Stomach smooth muscle (tissue), 2 donors: ENCODE measurements around the gene LAMB3.
A peak's percentile ranks its signal among the peaks of the same experiment; 100 is the strongest.

Source experiments
- H3K27ac ChIP-seq: one replicate; pipeline ENCODE4 v1.7.0; 2013; ENCODE audit warnings: mild to moderate bottlenecking, low read length, inconsistent platforms
- H3K27me3 ChIP-seq, 2 donors: one replicate each; pipeline ENCODE4 v1.7.0; 2013; ENCODE audit warnings: low read length in 2 of 2; ENCODE audit not compliant: insufficient read depth in 2 of 2, control insufficient read depth in 1 of 2
- H3K36me3 ChIP-seq, 2 donors: one replicate each; pipeline ENCODE4 v1.7.0; 2013; ENCODE audit warnings: low read length in 2 of 2; ENCODE audit not compliant: control insufficient read depth in 2 of 2, insufficient read depth in 2 of 2
- H3K4me1 ChIP-seq: one replicate; pipeline ENCODE4 v1.7.0; 2013; ENCODE audit warnings: low read length; ENCODE audit not compliant: control insufficient read depth, insufficient read depth
- H3K4me3 ChIP-seq, 2 donors: one replicate each; pipeline ENCODE4 v1.7.0; 2013; ENCODE audit warnings: low read length in 2 of 2
- H3K9ac ChIP-seq, 2 donors: one replicate each; pipeline ENCODE4 v1.7.0; 2013; ENCODE audit warnings: low read length in 2 of 2, mild to moderate bottlenecking in 1 of 2
- H3K9me3 ChIP-seq, 2 donors: one replicate each; pipeline ENCODE4 v1.7.0; 2013; ENCODE audit warnings: low read length in 2 of 2; ENCODE audit not compliant: control insufficient read depth in 2 of 2
- donor health status: healthy.
- donor health status: Pancreatic carcinoma.

Gene LAMB3

DNA sequence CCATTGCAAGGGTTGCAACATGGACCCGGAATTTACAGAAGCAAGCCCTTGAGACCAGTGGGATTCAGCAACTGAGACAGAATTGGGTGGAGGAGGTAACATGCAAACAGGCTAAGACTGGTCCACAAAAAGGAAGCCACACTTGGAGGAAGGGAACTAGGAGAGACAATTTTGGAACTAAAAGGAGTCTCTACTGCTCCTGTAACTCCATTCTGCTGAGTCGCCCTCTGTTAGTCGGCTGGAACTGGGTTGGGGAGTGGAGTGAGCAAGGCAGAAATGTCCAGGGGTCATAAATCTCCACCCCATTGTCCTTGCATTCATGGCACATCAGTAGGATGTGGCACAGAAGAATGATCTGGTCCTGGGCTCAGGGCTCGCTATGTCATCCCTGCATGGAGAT, 5.1 kb downstream of the LAMB3 start:
- no peak overlapping the region for H3K4me3 ChIP-seq
- H3K27me3 ChIP-seq = no peaks in the 10 kb centered on the region
- H3K36me3 ChIP-seq = no peaks in the 10 kb centered on the region
- H3K9ac ChIP-seq = no peak overlapping the region
- H3K4me1 ChIP-seq = peaks cover 48% of the 10 kb centered on the region
- H3K27ac ChIP-seq = no peak overlapping the region
- H3K9me3 ChIP-seq = no peaks in the 10 kb centered on the region

DNA sequence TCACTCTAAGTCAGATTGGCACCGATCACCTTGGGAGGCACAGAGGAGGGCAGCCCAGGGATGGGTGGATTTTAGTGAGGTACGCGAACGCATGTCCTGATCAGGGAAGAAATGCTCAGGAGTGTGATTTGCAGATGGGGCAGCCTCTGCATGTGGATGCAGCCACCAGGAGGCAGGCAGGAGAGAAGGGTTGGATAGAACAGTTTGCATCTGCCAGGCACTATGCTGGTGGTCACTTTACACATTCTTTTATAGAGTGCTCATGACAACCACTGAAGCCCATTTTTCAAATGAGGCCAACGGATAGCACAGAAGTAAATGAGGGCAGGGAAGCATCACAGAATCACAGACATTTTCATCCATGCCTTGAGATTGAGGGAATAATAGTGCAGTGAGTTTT, 5.7 kb downstream of the LAMB3 start:
- no peaks in the 10 kb centered on the region for H3K9me3 ChIP-seq
- no peaks in the 10 kb centered on the region for H3K27me3 ChIP-seq
- no peak overlapping the region for H3K4me3 ChIP-seq
- H3K4me1 ChIP-seq = peaks cover 53% of the 10 kb centered on the region
- H3K9ac ChIP-seq = no peak overlapping the region
- H3K36me3 ChIP-seq = no peaks in the 10 kb centered on the region
- H3K27ac ChIP-seq = no peak overlapping the region

DNA sequence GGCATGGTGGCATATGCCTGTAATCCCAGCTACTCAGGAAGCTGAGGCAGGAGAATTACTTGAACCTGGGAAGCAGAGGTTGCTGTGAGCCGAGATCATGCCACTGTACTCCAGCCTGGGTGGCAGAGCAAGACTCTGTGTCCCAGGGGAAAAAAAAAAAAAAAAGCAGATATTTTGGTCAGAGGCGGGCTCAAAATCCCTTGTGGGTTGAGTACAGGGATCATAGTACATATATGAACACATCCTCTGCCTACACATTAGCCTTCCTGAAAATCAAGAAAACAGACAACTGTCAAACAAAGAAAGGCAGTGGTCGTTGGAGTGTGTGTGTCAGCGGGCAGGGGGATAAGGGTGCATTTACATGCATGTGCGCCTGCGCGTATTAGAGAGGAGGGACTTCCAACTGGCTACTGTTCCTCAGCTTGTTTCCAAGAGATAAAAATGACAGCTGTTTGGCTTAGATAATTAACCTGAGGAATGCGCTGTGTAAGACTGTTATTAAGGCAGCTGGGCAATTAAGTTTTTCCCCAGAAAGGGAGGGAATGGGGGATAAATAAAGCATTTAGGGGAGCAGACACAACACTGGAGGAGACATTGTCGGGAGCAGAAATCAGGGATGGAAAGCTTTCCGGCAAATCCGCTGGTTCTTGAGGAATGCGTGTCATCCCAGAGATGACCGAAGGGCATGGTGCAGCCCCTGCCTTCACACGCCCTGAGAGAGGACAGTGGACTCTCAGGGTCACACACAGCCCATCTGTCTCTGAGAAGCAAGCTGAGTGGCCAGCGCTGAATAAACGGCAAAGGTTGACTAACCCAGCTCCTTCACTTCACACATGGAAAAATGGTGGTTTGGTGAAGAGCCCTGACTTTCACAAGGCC, 6.4 kb downstream of the LAMB3 start:
- no peak overlapping the region for H3K4me3 ChIP-seq
- no peak overlapping the region for H3K27ac ChIP-seq
- no peaks in the 10 kb centered on the region for H3K36me3 ChIP-seq
- peaks cover 53% of the 10 kb centered on the region for H3K4me1 ChIP-seq
- H3K9ac ChIP-seq = no peak overlapping the region
- no peaks in the 10 kb centered on the region for H3K9me3 ChIP-seq
- no peaks in the 10 kb centered on the region for H3K27me3 ChIP-seq

DNA sequence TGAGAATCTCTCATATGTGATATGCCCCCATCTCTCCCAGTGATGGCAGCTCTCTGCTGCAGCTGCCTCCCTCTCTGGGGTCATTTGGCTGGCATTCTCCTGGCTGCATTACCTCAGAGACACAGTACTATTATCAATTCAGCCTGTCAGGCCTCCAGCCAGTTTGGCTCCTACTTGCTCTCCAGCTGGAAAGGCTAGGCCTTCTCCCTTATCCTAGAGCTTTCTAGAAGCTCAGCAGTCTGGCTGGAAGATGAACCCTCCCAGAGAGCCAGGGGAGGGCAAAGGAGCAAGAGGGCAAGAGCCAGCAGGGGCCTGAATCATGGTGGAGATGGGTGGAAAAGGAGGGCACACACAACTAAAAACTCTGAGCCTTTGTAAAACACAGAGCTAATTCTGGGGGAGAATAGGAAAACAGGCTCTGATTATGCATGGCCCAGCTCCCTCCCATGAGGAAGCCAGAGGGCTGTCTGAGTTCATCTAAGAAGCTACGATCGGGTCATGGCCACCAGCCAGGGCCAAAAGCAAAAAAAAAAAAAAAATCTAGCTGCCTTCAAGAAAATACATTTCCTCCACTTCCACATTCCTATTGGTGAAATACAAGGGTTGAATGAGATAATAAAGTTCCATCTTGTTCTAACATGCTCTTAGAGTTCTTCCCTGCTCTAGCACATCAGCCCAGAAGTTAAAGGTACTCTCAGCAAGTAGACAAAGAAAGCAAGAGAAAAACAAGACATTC, 8.8 kb downstream of the LAMB3 start:
- Histone ChIP-seq H3K9ac (no peak overlapping the region), H3K4me3 (peak overlapping the region in 1 of 2 donors; percentile 0), H3K27ac (peak overlapping the region; percentile 66), H3K27me3 (no peaks in the 10 kb centered on the region), H3K36me3 (no peaks in the 10 kb centered on the region), H3K9me3 (no peaks in the 10 kb centered on the region), H3K4me1 (peaks cover 42% of the 10 kb centered on the region)

DNA sequence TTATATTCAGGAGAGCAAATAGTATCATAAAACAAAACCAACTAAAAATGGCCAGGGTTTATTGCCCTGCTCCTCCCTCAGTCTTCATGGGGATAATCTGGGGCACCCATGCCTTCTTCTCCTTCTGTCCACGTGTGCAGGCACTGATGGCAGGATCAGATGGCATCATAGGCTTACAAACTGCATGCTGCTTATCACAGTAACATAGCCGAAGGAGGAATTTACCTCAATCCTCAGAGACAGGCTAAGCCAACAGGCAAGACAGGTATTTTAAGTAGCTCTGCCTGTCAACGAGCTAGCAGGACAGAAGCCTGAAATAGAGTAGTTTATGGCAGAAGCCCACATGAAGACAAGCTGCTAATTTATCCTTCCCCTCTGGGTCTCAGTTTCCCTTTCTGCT, 9.4 kb downstream of the LAMB3 start:
- H3K4me3 ChIP-seq = peak overlapping the region in 1 of 2 donors; percentile 0
- H3K4me1 ChIP-seq = peaks cover 37% of the 10 kb centered on the region
- no peaks in the 10 kb centered on the region for H3K36me3 ChIP-seq
- peak overlapping the region; percentile 66 for H3K27ac ChIP-seq
- no peaks in the 10 kb centered on the region for H3K9me3 ChIP-seq
- no peak overlapping the region for H3K9ac ChIP-seq
- no peaks in the 10 kb centered on the region for H3K27me3 ChIP-seq

DNA sequence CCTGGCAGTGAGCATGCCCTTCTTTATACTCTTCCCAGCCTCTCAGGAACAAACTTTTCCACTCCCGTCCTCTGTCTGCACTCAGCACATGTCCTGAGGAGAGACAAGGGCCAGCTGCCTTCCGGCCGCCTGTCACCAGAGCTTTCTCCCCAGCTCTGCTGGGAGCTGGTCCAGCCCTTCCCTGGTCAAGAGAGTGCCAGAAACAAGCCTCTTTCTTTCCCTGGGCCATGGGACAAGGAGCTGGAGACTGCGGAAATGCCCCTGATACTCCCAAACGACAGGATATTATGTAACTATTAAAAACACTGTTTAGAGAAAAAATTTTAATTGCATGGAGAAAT, 10.4 kb downstream of the LAMB3 start:
- peak overlapping the region in 1 of 2 donors; percentile 40 for H3K4me3 ChIP-seq
- peak overlapping the region; percentile 83 for H3K27ac ChIP-seq
- peak overlapping the region in 1 of 2 donors; percentile 62 for H3K9ac ChIP-seq
- peaks cover 35% of the 10 kb centered on the region for H3K4me1 ChIP-seq
- H3K27me3 ChIP-seq = no peaks in the 10 kb centered on the region
- no peaks in the 10 kb centered on the region for H3K9me3 ChIP-seq
- no peaks in the 10 kb centered on the region for H3K36me3 ChIP-seq

DNA sequence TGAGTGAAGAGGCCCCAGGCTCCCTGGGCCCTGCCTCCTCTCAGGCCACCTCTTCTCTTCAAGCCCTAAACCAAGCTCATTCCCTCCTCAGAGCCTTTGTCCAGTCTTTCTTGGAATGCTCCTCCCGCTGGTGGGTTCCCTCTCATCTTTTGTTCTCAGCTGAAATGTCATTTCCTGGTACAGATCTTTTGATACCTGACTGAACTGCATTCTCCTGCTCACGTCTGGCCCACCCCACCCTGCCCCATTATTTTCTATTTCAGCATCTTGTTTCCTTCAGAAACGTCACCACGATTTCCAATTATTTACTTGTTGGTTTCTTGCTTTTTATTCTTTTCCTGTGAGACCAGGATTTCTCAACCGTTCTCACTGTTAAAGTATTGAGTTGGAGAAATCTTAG, 16.4 kb downstream of the LAMB3 start:
- H3K27me3 ChIP-seq = no peaks in the 10 kb centered on the region
- no peak overlapping the region for H3K4me3 ChIP-seq
- H3K9ac ChIP-seq = no peak overlapping the region
- H3K36me3 ChIP-seq = no peaks in the 10 kb centered on the region
- no peak overlapping the region for H3K27ac ChIP-seq
- no peaks in the 10 kb centered on the region for H3K4me1 ChIP-seq
- no peaks in the 10 kb centered on the region for H3K9me3 ChIP-seq

DNA sequence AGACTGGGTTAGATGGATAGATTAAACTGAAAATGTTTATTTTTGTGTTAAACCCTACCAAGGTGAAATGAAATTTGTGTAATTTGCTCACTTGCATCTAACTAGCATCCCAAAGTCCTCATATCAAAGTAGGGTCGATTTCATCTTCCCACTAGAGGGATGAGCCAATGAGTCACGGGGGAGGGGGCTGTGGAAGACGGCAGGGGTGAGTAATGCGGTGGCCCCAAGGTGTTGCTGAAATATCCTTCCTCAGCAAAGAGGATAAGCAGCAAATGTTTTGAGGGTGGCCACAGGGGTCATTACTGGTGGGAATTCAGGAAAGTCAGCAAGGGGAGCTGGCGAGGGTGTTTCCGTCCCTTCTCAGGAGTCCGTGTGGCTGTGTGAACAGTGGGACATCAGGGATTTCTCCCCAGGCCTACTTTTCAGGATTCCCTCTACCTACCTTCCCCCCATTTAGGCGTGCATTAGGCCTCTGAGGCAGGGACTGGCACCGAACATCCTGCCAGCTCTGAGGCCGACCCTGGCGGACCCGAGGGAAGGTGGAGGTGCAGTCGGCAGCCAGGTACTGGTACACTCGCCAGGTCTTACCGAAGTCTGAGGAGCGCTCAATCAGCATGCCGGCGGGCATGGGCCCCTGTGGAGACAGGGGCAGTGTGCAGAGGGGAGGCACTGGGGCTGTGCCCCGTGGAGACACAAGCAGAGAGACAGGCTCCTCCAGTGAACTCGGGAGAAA, 18.1 kb downstream of the LAMB3 start:
- H3K27me3 ChIP-seq = no peaks in the 10 kb centered on the region
- no peaks in the 10 kb centered on the region for H3K9me3 ChIP-seq
- no peaks in the 10 kb centered on the region for H3K36me3 ChIP-seq
- H3K4me3 ChIP-seq = no peak overlapping the region
- H3K9ac ChIP-seq = no peak overlapping the region
- H3K4me1 ChIP-seq = no peaks in the 10 kb centered on the region
- H3K27ac ChIP-seq = no peak overlapping the region

DNA sequence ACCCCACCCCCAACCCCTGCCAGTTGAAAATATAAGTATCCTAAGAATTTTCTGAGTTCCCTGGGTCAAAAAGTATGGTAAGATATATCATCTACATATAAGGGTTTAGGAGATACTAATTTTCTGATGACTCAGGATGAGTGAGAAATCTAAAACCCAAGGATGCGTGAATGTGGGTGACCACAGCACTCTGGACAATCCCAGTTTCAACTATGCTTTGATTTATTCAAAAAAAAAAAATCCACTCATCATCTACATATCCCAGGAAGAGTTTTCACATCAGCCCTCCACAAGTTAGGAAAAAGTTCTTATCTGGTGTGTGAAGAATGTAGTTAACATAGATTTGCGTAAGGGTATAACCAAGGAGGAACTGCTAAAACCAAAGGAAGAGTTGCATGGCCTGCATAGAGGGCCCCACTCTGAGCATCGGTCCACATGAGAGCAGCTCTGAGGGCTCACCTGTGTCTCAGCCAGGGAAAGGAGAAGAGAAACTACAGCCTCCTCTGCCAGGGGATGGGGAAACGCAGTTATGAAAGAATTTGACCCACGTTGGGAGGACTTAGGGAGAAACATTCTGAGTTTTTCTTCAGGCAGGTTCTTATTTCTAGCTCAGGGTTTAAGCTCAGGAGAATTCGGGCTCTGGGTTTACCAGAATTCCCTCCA, 18.8 kb downstream of the LAMB3 start:
- H3K27ac ChIP-seq = no peak overlapping the region
- no peaks in the 10 kb centered on the region for H3K9me3 ChIP-seq
- H3K9ac ChIP-seq = no peak overlapping the region
- H3K4me1 ChIP-seq = no peaks in the 10 kb centered on the region
- H3K36me3 ChIP-seq = no peaks in the 10 kb centered on the region
- no peak overlapping the region for H3K4me3 ChIP-seq
- H3K27me3 ChIP-seq = no peaks in the 10 kb centered on the region

DNA sequence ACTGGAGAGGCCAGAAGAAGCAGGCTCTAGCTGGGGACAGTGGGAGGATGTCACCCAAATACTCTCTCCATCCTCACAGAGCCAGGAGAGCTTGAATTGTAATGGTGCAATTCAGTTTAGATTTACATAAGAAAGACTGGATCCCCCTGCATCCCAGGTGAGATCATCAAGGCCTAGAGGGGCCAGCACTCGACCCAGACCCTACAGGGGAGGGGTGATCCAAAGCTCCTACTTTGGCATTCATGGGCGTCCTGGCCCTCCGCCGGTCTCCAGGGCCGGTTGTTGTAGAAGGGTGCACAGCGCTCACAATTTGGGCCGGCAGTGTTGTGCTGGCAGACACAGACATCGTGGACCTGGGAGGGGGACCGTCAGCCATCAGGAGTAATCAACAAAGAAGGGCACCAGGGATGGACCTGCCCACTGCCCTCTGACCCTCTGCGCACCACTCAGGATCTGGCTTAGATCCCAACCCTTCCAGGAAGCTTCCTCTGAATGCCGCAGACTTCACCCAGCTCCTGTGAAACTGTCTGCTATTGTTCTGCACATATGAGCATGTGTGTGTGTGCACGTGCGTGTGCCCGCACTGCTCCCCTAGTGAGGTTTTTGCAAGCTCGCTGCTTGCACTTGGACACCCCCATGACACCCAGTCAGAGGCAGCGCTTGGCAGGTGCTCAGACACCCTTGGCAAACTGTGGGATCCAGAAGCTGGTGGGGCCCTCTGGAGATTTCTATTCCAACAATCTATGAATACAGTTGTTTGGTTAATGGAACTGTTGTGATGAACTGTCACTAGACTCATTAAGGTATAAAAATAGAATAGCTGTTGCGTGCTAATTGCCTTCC, 21.6 kb downstream of the LAMB3 start:
- no peak overlapping the region for H3K4me3 ChIP-seq
- peaks cover 22% of the 10 kb centered on the region for H3K4me1 ChIP-seq
- no peaks in the 10 kb centered on the region for H3K9me3 ChIP-seq
- no peak overlapping the region for H3K27ac ChIP-seq
- H3K27me3 ChIP-seq = no peaks in the 10 kb centered on the region
- no peaks in the 10 kb centered on the region for H3K36me3 ChIP-seq
- no peak overlapping the region for H3K9ac ChIP-seq
